Panc1 (cell line): ENCODE data around the gene INPP4B.

Source experiments
- POLR2AphosphoS5 ChIP-seq: IDR thresholded peaks from 2 replicates; pipeline ENCODE4 v1.6.1; 2012; ENCODE audit warnings: mild to moderate bottlenecking, low read depth, low read length, moderate library complexity
- SIN3A ChIP-seq: IDR thresholded peaks from 2 replicates; pipeline ENCODE4 v1.6.1; 2012; ENCODE audit warnings: low read depth, mild to moderate bottlenecking, low read length, moderate library complexity, borderline replicate concordance; ENCODE audit not compliant: insufficient read depth
- TCF7L2 ChIP-seq: IDR thresholded peaks from 2 replicates; pipeline ENCODE4 v1.6.1; 2011; ENCODE audit warnings: mild to moderate bottlenecking, low read depth, low read length, inconsistent platforms
- TF ChIP-seq, protein P1 (sequence below): fragments of 450-650 bp; IDR thresholded peaks from 2 replicates; pipeline ENCODE4 v1.5.1; 2017; ENCODE audit warnings: mild to moderate bottlenecking

GRCh38 chr4:142743121-142743825 is 102.8 kb downstream of the INPP4B start:
- TF ChIP-seq, protein P1, sequence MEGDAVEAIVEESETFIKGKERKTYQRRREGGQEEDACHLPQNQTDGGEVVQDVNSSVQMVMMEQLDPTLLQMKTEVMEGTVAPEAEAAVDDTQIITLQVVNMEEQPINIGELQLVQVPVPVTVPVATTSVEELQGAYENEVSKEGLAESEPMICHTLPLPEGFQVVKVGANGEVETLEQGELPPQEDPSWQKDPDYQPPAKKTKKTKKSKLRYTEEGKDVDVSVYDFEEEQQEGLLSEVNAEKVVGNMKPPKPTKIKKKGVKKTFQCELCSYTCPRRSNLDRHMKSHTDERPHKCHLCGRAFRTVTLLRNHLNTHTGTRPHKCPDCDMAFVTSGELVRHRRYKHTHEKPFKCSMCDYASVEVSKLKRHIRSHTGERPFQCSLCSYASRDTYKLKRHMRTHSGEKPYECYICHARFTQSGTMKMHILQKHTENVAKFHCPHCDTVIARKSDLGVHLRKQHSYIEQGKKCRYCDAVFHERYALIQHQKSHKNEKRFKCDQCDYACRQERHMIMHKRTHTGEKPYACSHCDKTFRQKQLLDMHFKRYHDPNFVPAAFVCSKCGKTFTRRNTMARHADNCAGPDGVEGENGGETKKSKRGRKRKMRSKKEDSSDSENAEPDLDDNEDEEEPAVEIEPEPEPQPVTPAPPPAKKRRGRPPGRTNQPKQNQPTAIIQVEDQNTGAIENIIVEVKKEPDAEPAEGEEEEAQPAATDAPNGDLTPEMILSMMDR: no peak
- TF ChIP-seq POLR2AphosphoS5 (no peak), SIN3A (no peak), TCF7L2 (no peak)
